ENCODE measurements around the gene ADIG.

The ADIG gene

GRCh38 chr20:38555395-38555794 is 25.6 kb upstream of the ADIG start:
- no peak for DNase-seq (ENCODE audit: low read depth)
- H3K4me3 ChIP-seq (ENCODE audit: control insufficient read depth, low read depth, low read length) = no peak overlapping the region
- no peak for TF ChIP-seq CTCF (conservative IDR thresholded peaks at IDR 0.05; ENCODE audit: control insufficient read depth, insufficient read depth, low read depth, low read length)

GRCh38 chr20:38557174-38557573 is 23.8 kb upstream of the ADIG start:
- no peak overlapping the region for H3K4me3 ChIP-seq (ENCODE audit: control insufficient read depth, low read depth, low read length)
- TF ChIP-seq CTCF (conservative IDR thresholded peaks at IDR 0.05; ENCODE audit: control insufficient read depth, insufficient read depth, low read depth, low read length) = no peak
- no peak for DNase-seq (ENCODE audit: low read depth)

- no peak for TF ChIP-seq CTCF (conservative IDR thresholded peaks at IDR 0.05; ENCODE audit: control insufficient read depth, insufficient read depth, low read depth, low read length)
- no peak for DNase-seq (ENCODE audit: low read depth)
- H3K4me3 ChIP-seq (ENCODE audit: control insufficient read depth, low read depth, low read length) = no peak overlapping the region
Measured at GRCh38 chr20:38558596-38559360, 22.2 kb upstream of the ADIG start.

- no peak for DNase-seq (ENCODE audit: low read depth)
- no peak overlapping the region for H3K4me3 ChIP-seq (ENCODE audit: control insufficient read depth, low read depth, low read length)
- no peak for TF ChIP-seq CTCF (conservative IDR thresholded peaks at IDR 0.05; ENCODE audit: control insufficient read depth, insufficient read depth, low read depth, low read length)
Measured at GRCh38 chr20:38559764-38560163, 21.2 kb upstream of the ADIG start.

- TF ChIP-seq CTCF (conservative IDR thresholded peaks at IDR 0.05; ENCODE audit: control insufficient read depth, insufficient read depth, low read depth, low read length) = no peak
- no peak for DNase-seq (ENCODE audit: low read depth)
Measured at GRCh38 chr20:38563802-38564431, 17.1 kb upstream of the ADIG start.

GRCh38 chr20:38564680-38565079 is 16.3 kb upstream of the ADIG start:
- no peak overlapping the region for H3K4me3 ChIP-seq (ENCODE audit: control insufficient read depth, low read depth, low read length)
- TF ChIP-seq CTCF (conservative IDR thresholded peaks at IDR 0.05; ENCODE audit: control insufficient read depth, insufficient read depth, low read depth, low read length) = no peak
- DNase-seq (ENCODE audit: low read depth) = no peak

More at GRCh38 chr20:38563802-38564431, 17.1 kb upstream of the ADIG start:
- H3K4me3 ChIP-seq (ENCODE audit: control insufficient read depth, low read depth, low read length) = no peak overlapping the region

Data from fibroblast of mammary gland (primary cell).